ENCODE results near the gene STK32B.
"Not testable (repeated sequence)": the region's sequence is repeated elsewhere in the genome, so short reads cannot be mapped to it uniquely, and the experiment has no call there.

The STK32B gene

GRCh38 chr4:5162909-5163508 lies 111.7 kb downstream of the STK32B start:
- no peak for DNase-seq (ENCODE audit: low read depth)

GRCh38 chr4:5164221-5164912 lies 113.1 kb downstream of the STK32B start:
- no peak for DNase-seq (ENCODE audit: low read depth)

- DNase-seq (ENCODE audit: low read depth): no peak
Observed at GRCh38 chr4:5165420-5166369, 114.4 kb downstream of the STK32B start.

- no peak for DNase-seq (ENCODE audit: low read depth)
Observed at GRCh38 chr4:5166377-5166776, 115.1 kb downstream of the STK32B start.

GRCh38 chr4:5168891-5169290 lies 117.6 kb downstream of the STK32B start:
- no peak for DNase-seq (ENCODE audit: low read depth)

GRCh38 chr4:5175836-5176235 lies 124.6 kb downstream of the STK32B start:
- not testable (repeated sequence) for DNase-seq (ENCODE audit: low read depth)

- DNase-seq (ENCODE audit: low read depth): no peak
Observed at GRCh38 chr4:5184606-5185005, 133.3 kb downstream of the STK32B start.

GRCh38 chr4:5185551-5185950 lies 134.3 kb downstream of the STK32B start:
- DNase-seq (ENCODE audit: low read depth): no peak

GRCh38 chr4:5186271-5187064 lies 135.2 kb downstream of the STK32B start:
- no peak for DNase-seq (ENCODE audit: low read depth)

- DNase-seq (ENCODE audit: low read depth): no peak
Observed at GRCh38 chr4:5188130-5188529, 136.8 kb downstream of the STK32B start.

- DNase-seq (ENCODE audit: low read depth): no peak
Observed at GRCh38 chr4:5191831-5192230, 140.6 kb downstream of the STK32B start.

GRCh38 chr4:5192271-5192670 lies 141.0 kb downstream of the STK32B start:
- no peak for DNase-seq (ENCODE audit: low read depth)

GRCh38 chr4:5192678-5193077 lies 141.4 kb downstream of the STK32B start:
- no peak for DNase-seq (ENCODE audit: low read depth)

- DNase-seq (ENCODE audit: low read depth): no peak
Observed at GRCh38 chr4:5198656-5199541, 147.6 kb downstream of the STK32B start.

GRCh38 chr4:5199912-5200311 lies 148.6 kb downstream of the STK32B start:
- DNase-seq (ENCODE audit: low read depth): no peak

GRCh38 chr4:5200513-5200912 lies 149.2 kb downstream of the STK32B start:
- DNase-seq (ENCODE audit: low read depth): no peak

GRCh38 chr4:5203309-5203992 lies 152.2 kb downstream of the STK32B start:
- no peak for DNase-seq (ENCODE audit: low read depth)

GRCh38 chr4:5203993-5204310 lies 152.7 kb downstream of the STK32B start:
- no peak for DNase-seq (ENCODE audit: low read depth)

GRCh38 chr4:5204781-5205180 lies 153.5 kb downstream of the STK32B start:
- no peak for DNase-seq (ENCODE audit: low read depth)

GRCh38 chr4:5206016-5206790 lies 154.9 kb downstream of the STK32B start:
- no peak for DNase-seq (ENCODE audit: low read depth)
